AG20443 (cell line): ENCODE data around the gene PRDM16.

Experiments
- DNase-seq: peaks from one replicate; pipeline ENCODE4 v3.0.0; 2012; ENCODE audit warnings: low spot score, mixed read lengths

Gene PRDM16

GRCh38 chr1:3373700-3374405 is 304.9 kb downstream of the PRDM16 start:
- DNase-seq = no peak

GRCh38 chr1:3375245-3375644 is 306.2 kb downstream of the PRDM16 start:
- no peak for DNase-seq

GRCh38 chr1:3377166-3377565 is 308.2 kb downstream of the PRDM16 start:
- DNase-seq = no peak

GRCh38 chr1:3377604-3378279 is 308.7 kb downstream of the PRDM16 start:
- no peak for DNase-seq

GRCh38 chr1:3378411-3379208 is 309.6 kb downstream of the PRDM16 start:
- DNase-seq = no peak

- DNase-seq = no peak
Measured at GRCh38 chr1:3379934-3380333, 310.9 kb downstream of the PRDM16 start.

- no peak for DNase-seq
Measured at GRCh38 chr1:3380469-3380868, 311.5 kb downstream of the PRDM16 start.

GRCh38 chr1:3381901-3382300 is 312.9 kb downstream of the PRDM16 start:
- no peak for DNase-seq

- DNase-seq = no peak
Measured at GRCh38 chr1:3382326-3383057, 313.5 kb downstream of the PRDM16 start.

GRCh38 chr1:3383679-3384078 is 314.7 kb downstream of the PRDM16 start:
- no peak for DNase-seq

- DNase-seq = no peak
Measured at GRCh38 chr1:3384407-3384806, 315.4 kb downstream of the PRDM16 start.

- DNase-seq = no peak
Measured at GRCh38 chr1:3386205-3387002, 317.4 kb downstream of the PRDM16 start.

- DNase-seq = no peak
Measured at GRCh38 chr1:3387401-3387800, 318.4 kb downstream of the PRDM16 start.

GRCh38 chr1:3389093-3389833 is 320.3 kb downstream of the PRDM16 start:
- DNase-seq = no peak

- DNase-seq = no peak
Measured at GRCh38 chr1:3390291-3390690, 321.3 kb downstream of the PRDM16 start.

- DNase-seq = no peak
Measured at GRCh38 chr1:3391711-3392110, 322.7 kb downstream of the PRDM16 start.

GRCh38 chr1:3393024-3393986 is 324.3 kb downstream of the PRDM16 start:
- DNase-seq = no peak

- DNase-seq = no peak
Measured at GRCh38 chr1:3393987-3394920, 325.3 kb downstream of the PRDM16 start.
